GM23338 (cell line): ENCODE measurements around the gene CAPN8. TPM values are rescaled to one million over a fixed set of nuclear protein-coding genes. Genes with fewer than 3 reads are reported as not detected.

Experiments
- ATAC-seq: fragments of 200-7000 bp; cut with Tn5 transposase; 3 replicates; pipeline ENCODE4 v1.9.1; 2020
- DNase-seq: peaks from one replicate; pipeline ENCODE4 v3.0.0-alpha.2; 2015; ENCODE audit warnings: low spot score
- H2AFZ ChIP-seq: fragments of 200-600 bp; sonication (generic); 2 replicates; pipeline ENCODE4 v1.8.0; 2016; ENCODE audit warnings: antibody characterized with exemption, mild to moderate bottlenecking, moderate library complexity
- H3F3A ChIP-seq: fragments of 200-600 bp; sonication (generic); replicated peaks from 2 replicates; pipeline ENCODE4 v1.8.0; 2017; ENCODE audit warnings: antibody characterized with exemption, mixed run types, low read depth
- H3K27ac ChIP-seq: fragments of 200-600 bp; sonication (generic); 2 replicates; pipeline ENCODE4 v1.6.1; 2016; ENCODE audit warnings: low read depth
- H3K27me3 ChIP-seq: fragments of 200-600 bp; sonication (generic); 2 replicates; pipeline ENCODE4 v1.8.0; 2016; ENCODE audit warnings: mild to moderate bottlenecking, mixed run types, moderate library complexity; ENCODE audit not compliant: insufficient read depth
- H3K36me3 ChIP-seq: fragments of 200-600 bp; sonication (generic); 2 replicates; pipeline ENCODE4 v1.8.0; 2016; ENCODE audit warnings: mild to moderate bottlenecking; ENCODE audit not compliant: insufficient read depth
- H3K4me1 ChIP-seq: fragments of 200-600 bp; sonication (generic); 2 replicates; pipeline ENCODE4 v1.8.0; 2016; ENCODE audit warnings: mild to moderate bottlenecking, moderate library complexity; ENCODE audit not compliant: insufficient read depth
- H3K4me2 ChIP-seq: fragments of 200-600 bp; sonication (generic); 2 replicates; pipeline ENCODE4 v1.7.1; 2017; ENCODE audit warnings: mixed run types
- H3K4me3 ChIP-seq: fragments of 200-600 bp; sonication (generic); 2 replicates; pipeline ENCODE4 v1.6.1; 2016; ENCODE audit warnings: mixed run types
- H3K79me2 ChIP-seq: fragments of 200-600 bp; sonication (generic); replicated peaks from 2 replicates; pipeline ENCODE4 v1.8.0; 2017; ENCODE audit warnings: mild to moderate bottlenecking; ENCODE audit not compliant: insufficient read depth
- H3K9me2 ChIP-seq: fragments of 200-600 bp; sonication (generic); 2 replicates; pipeline ENCODE4 v1.8.0; 2017; ENCODE audit not compliant: insufficient read depth
- H4K20me1 ChIP-seq: fragments of 200-600 bp; sonication (generic); replicated peaks from 2 replicates; pipeline ENCODE4 v1.8.0; 2017; ENCODE audit warnings: mild to moderate bottlenecking; ENCODE audit not compliant: insufficient read depth
- H3K27ac Mint-ChIP-seq: 2 replicates; pipeline ENCODE4 v1.8.0; 2020; ENCODE audit warnings: inconsistent platforms, mild to moderate bottlenecking, moderate library complexity, mixed read lengths
- H3K27me3 Mint-ChIP-seq: 3 replicates; pipeline ENCODE4 v1.8.0; 2022; ENCODE audit warnings: low read depth, mild to moderate bottlenecking, moderate library complexity, mixed read lengths, inconsistent platforms; ENCODE audit not compliant: insufficient read depth, poor library complexity
- H3K36me3 Mint-ChIP-seq: 3 replicates; pipeline ENCODE4 v1.8.0; 2021; ENCODE audit warnings: low read depth, mild to moderate bottlenecking, inconsistent platforms, moderate library complexity, mixed read lengths
- H3K4me1 Mint-ChIP-seq: 3 replicates; pipeline ENCODE4 v1.8.0; 2020; ENCODE audit warnings: mild to moderate bottlenecking, inconsistent platforms, mixed read lengths
- H3K4me3 Mint-ChIP-seq: 3 replicates; pipeline ENCODE4 v1.8.0; 2021; ENCODE audit warnings: moderate library complexity, mild to moderate bottlenecking, inconsistent platforms, mixed read lengths
- H3K9me3 Mint-ChIP-seq: 3 replicates; pipeline ENCODE4 v1.8.0; 2020; ENCODE audit warnings: moderate library complexity, mild to moderate bottlenecking, inconsistent platforms, mixed read lengths
- CREB1 ChIP-seq: fragments of 250-450 bp; sonication (Bioruptor Pico); IDR thresholded peaks from 2 replicates; pipeline ENCODE4 v1.5.0; 2020; ENCODE audit warnings: low read depth, mild to moderate bottlenecking, moderate library complexity
- CTCF ChIP-seq, 2 experiments: fragments of 200-600 bp in 1 of 2; sonication (generic) in 1 of 2; conservative IDR thresholded peaks; 2 replicates each; pipeline versions ENCODE4 v1.5.1 to v1.6.1; 2016 to 2017; ENCODE audit warnings: antibody characterized with exemption in 2 of 2, low read depth in 2 of 2, mild to moderate bottlenecking in 2 of 2, moderate library complexity in 1 of 2
- ETS1 ChIP-seq: IDR thresholded peaks from 2 replicates; pipeline ENCODE4 v1.6.1; 2016; ENCODE audit warnings: antibody characterized with exemption
- EZH2 ChIP-seq: fragments of 200-600 bp; sonication (generic); IDR thresholded peaks from one replicate; pipeline ENCODE4 v1.8.0; 2017; ENCODE audit warnings: antibody characterized with exemption, mild to moderate bottlenecking, low read depth; ENCODE audit not compliant: unreplicated experiment
- EZH2phosphoT487 ChIP-seq: fragments of 200-600 bp; sonication (generic); IDR thresholded peaks from one replicate; pipeline ENCODE4 v1.8.1; 2018; ENCODE audit warnings: antibody characterized with exemption; ENCODE audit not compliant: unreplicated experiment
- JUNB ChIP-seq: IDR thresholded peaks from one replicate; pipeline ENCODE4 v1.6.1; 2016; ENCODE audit warnings: antibody characterized with exemption; ENCODE audit not compliant: unreplicated experiment
- NANOG ChIP-seq: IDR thresholded peaks from 2 replicates; pipeline ENCODE4 v1.6.1; 2016; ENCODE audit warnings: antibody characterized with exemption, borderline replicate concordance
- POLR2AphosphoS5 ChIP-seq: IDR thresholded peaks from 2 replicates; pipeline ENCODE4 v1.6.1; 2016; ENCODE audit warnings: antibody characterized with exemption, low read depth
- REST ChIP-seq: IDR thresholded peaks from one replicate; pipeline ENCODE4 v1.6.1; 2018; ENCODE audit warnings: antibody characterized with exemption; ENCODE audit not compliant: unreplicated experiment
- STAT1 ChIP-seq: IDR thresholded peaks from one replicate; pipeline ENCODE4 v1.6.1; 2016; ENCODE audit warnings: antibody characterized with exemption; ENCODE audit not compliant: unreplicated experiment
- ZNF114 ChIP-seq: fragments of 250-450 bp; sonication (Bioruptor Pico); IDR thresholded peaks from 2 replicates; pipeline ENCODE4 v1.5.0; 2020; ENCODE audit warnings: mild to moderate bottlenecking, moderate library complexity
- ZNF331 ChIP-seq: fragments of 250-450 bp; sonication (Bioruptor Pico); IDR thresholded peaks from 2 replicates; pipeline ENCODE4 v1.5.0; 2020; ENCODE audit warnings: low read depth, mild to moderate bottlenecking, moderate library complexity
- ZNF462 ChIP-seq: fragments of 250-450 bp; sonication (Bioruptor Pico); IDR thresholded peaks from 2 replicates; pipeline ENCODE4 v1.5.0; 2020; ENCODE audit warnings: mild to moderate bottlenecking, moderate library complexity
- polyA plus RNA-seq: library from polyadenylated mRNA; unstranded; fragments of >200 nt; fragmentation: Nextera tagmentation; extraction: Ambion mirVana; gene quantifications from 2 replicates; pipeline ENCODE4 v1.2.1, GENCODE V29; 2016
- total RNA-seq: library from RNA; depleted of rRNA; stranded (reverse); fragments of >200 nt; shearing (Covaris generic); gene quantifications from 2 replicates; pipeline ENCODE4 v1.2.3, GENCODE V29; 2014

The CAPN8 gene
- total and polyA plus RNA-seq, 2 experiments from 2014 or later, result not detected

GRCh38 chr1:223542831-223543230 is 122.7 kb downstream of the CAPN8 start:
- H3K9me2 ChIP-seq, result 0 out of 2 replicates have a peak, but pooled peaks cover 3% of the 10 kb centered on the region
- no peaks in the 10 kb centered on the region for H3K36me3 Mint-ChIP-seq
- no peaks in the 10 kb centered on the region for H3K79me2 ChIP-seq
- ATAC-seq (no peak), DNase-seq (no peak)
- H3K4me1 ChIP-seq, result no peaks in the 10 kb centered on the region
- H3K27ac Mint-ChIP-seq, result no peak overlapping the region
- H3K4me2 ChIP-seq, result no peak overlapping the region
- no peak overlapping the region for H3K27ac ChIP-seq
- no peaks in the 10 kb centered on the region for H3K27me3 ChIP-seq
- peaks cover 4% of the 10 kb centered on the region; the same call in 2 of the 3 replicates for H3K4me1 Mint-ChIP-seq
- no peaks in the 10 kb centered on the region for H4K20me1 ChIP-seq
- no peaks in the 10 kb centered on the region; the same call in 2 of the 3 replicates for H3K9me3 Mint-ChIP-seq
- H3K36me3 ChIP-seq, result no peaks in the 10 kb centered on the region
- H3K4me3 Mint-ChIP-seq, result no peak overlapping the region
- TF ChIP-seq ZNF114 (CRISPR knock-in tag) (no peak), EZH2phosphoT487 (no peak), STAT1 (no peak), REST (no peak), CREB1 (CRISPR knock-in tag) (no peak), JUNB (no peak), EZH2 (no peak), ZNF462 (CRISPR knock-in tag) (no peak), CTCF (conservative IDR thresholded peaks at IDR 0.05; ENCODE audit: low read depth in 2 of 2) (no peak), ETS1 (no peak), NANOG (no peak), POLR2AphosphoS5 (no peak), ZNF331 (CRISPR knock-in tag) (no peak)
- H3K4me3 ChIP-seq, result no peak overlapping the region
- no peaks in the 10 kb centered on the region for H3K27me3 Mint-ChIP-seq
- no peaks in the 10 kb centered on the region for H3F3A ChIP-seq
- H2AFZ ChIP-seq, result no peak overlapping the region
